GM12892 (cell line): Measurements from ENCODE around the gene ADAMTS4.

Source experiments
- POLR2A ChIP-seq: IDR thresholded peaks from 2 replicates; pipeline ENCODE4 v1.6.1; 2011; ENCODE audit warnings: low read depth, low read length, control low read depth
- POLR2AphosphoS5 ChIP-seq: IDR thresholded peaks from 2 replicates; pipeline ENCODE4 v1.6.1; 2011; ENCODE audit warnings: low read depth, low read length, control low read depth
- TAF1 ChIP-seq: IDR thresholded peaks from 2 replicates; pipeline ENCODE4 v1.6.1; 2011; ENCODE audit warnings: low read depth, mild to moderate bottlenecking, control low read depth, low read length, borderline replicate concordance

DNA sequence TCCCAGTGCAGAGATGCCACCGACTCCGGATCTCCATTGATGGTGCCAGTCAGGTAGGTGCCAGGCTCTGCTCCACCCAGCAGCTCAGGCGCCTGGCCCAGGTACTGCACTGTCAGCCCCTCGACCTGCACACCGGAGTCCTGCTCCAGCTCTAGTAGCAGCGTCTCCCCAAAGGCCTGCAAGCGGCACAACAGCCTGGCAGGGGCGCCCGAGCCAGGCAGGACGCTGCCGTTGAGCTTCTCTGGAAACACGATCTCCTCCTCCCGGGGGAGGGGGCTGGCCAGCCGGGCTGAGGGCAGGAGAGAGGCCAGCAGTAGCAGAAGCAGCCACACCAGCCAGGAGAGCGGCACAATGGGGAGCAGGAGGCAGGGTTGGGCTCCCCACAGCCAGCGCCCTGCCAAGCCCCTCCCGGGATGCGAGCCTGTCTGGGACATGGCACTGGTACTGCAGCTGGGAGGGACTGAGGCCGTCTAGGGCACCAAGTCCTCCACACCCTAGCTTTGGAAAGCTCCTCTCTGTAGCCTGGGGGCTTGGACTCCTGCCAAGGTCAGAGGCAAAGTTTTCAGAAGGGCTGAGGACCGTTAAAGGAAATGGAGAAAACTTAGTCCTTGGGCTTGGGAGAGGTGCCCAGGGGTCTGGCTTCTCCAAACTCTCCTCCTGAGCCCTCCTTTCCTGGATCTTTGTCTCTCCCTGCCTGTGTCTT, 509 bp downstream of the ADAMTS4 start:
- TF ChIP-seq POLR2A (no peak), TAF1 (no peak), POLR2AphosphoS5 (no peak)
